Upper lobe of left lung (tissue), 6 donors: ENCODE results near the gene ASL. TPM values are rescaled to one million over a fixed set of nuclear protein-coding genes. Genes with fewer than 3 reads are reported as not detected.

Experiments
- ATAC-seq, 2 donors: fragments of 200-7000 bp; cut with Tn5 transposase; one replicate each; pipeline ENCODE4 v1.9.1; 2022; ENCODE audit warnings: mild to moderate bottlenecking in 2 of 2, moderate library complexity in 2 of 2; ENCODE audit not compliant: low FRiP score in 2 of 2
- DNase-seq, 2 donors: peaks; one replicate each; pipeline ENCODE4 v3.0.0-alpha.2; 2019 to 2020
- H3K27ac ChIP-seq, 4 donors: fragments of 200-600 bp; sonication (generic); one replicate each; pipeline ENCODE4 v1.5.1; 2016 to 2019
- H3K27me3 ChIP-seq, 4 donors: fragments of 200-600 bp; sonication (generic); one replicate each; pipeline ENCODE4 v1.5.1; 2017 to 2019
- H3K36me3 ChIP-seq, 4 donors: fragments of 200-600 bp; sonication (generic); one replicate each; pipeline ENCODE4 v1.5.1; 2016 to 2019
- H3K4me1 ChIP-seq, 4 donors: fragments of 200-600 bp; sonication (generic); one replicate each; pipeline ENCODE4 v1.5.1; 2018 to 2019
- H3K4me3 ChIP-seq, 4 donors: fragments of 200-600 bp; sonication (generic); one replicate each; pipeline ENCODE4 v1.5.1; 2017 to 2019; ENCODE audit warnings: mild to moderate bottlenecking in 2 of 4, moderate library complexity in 1 of 4
- H3K9me3 ChIP-seq, 4 donors: fragments of 200-600 bp; sonication (generic); one replicate each; pipeline ENCODE4 v1.5.1; 2018 to 2019
- EP300 ChIP-seq, 4 donors: sonication (generic); formaldehyde crosslinking; IDR thresholded peaks; one replicate each; pipeline ENCODE4 v1.5.1; 2017; ENCODE audit warnings: antibody characterized with exemption in 4 of 4, control low read depth in 2 of 4
- POLR2A ChIP-seq, 4 donors: fragments of 450-650 bp; IDR thresholded peaks; one replicate each; pipeline ENCODE4 v1.5.1; 2016 to 2017; ENCODE audit warnings: antibody characterized with exemption in 4 of 4, mild to moderate bottlenecking in 2 of 4
- POLR2AphosphoS5 ChIP-seq, 2 donors: sonication (generic); formaldehyde crosslinking; IDR thresholded peaks; one replicate each; pipeline ENCODE4 v1.5.1; 2017; ENCODE audit warnings: antibody characterized with exemption in 2 of 2
- WGBS, 2 donors: methylation state at CpG; one replicate each; pipeline ENCODE4 v1.1.5; 2017 to 2018; 5-methylcytosine and 5-hydroxymethylcytosine counted together
- total RNA-seq, 6 donors: library from RNA; depleted of rRNA in 4 of 6; stranded (reverse); fragments of >200 nt in 4 of 6; gene quantifications; one replicate each; pipeline versions ENCODE4 v1.1.0 to v1.2.1, GENCODE V29; 2016 to 2021
- TF ChIP-seq, protein P1 (sequence below), 6 experiments: fragments of 450-650 bp in 4 of 6; fragments of 200-600 bp in 2 of 6; sonication (generic) in 2 of 6; IDR thresholded peaks; one replicate each; pipeline ENCODE4 v1.5.1; 2016 to 2019; ENCODE audit warnings: antibody characterized with exemption in 6 of 6
- donor health status: DM: no; HTN: no; CAD: no; lungs with moderate emphysema.
- donor health status: DM: no; HTN: yes; CAD: no; lungs with severe emphysema.

Gene ASL
- total RNA-seq, 6 donors from 2014 or later, result 45.5 to 101 (median 67.6) TPM

DNA sequence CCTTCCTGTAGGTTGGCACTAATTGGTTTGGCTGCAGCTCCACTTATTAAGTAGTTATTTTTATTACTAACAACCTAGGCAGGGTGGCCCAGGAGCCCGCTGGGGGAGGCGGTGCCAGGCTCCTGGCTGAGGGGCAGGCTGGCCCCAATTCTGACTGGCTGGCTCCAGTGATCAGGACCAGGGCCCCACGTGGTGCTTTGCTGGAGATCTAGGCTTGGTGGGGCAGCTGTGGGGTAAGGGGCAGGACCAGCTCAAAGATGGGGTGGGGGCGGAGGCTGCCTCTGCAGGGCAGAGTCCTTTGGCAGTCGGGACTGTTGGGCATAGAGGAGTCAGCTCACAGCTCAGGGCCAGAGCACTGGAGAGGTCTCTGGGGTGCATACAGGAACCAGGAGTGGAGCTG, 2.4 kb downstream of the ASL start:
- H3K4me1 ChIP-seq, result peaks cover 9 to 25% (median 15%) of the 10 kb centered on the region in 4 donors
- H3K36me3 ChIP-seq, result peaks cover 0 to 27% (median 20%) of the 10 kb centered on the region in 4 donors
- TF ChIP-seq, protein P1, sequence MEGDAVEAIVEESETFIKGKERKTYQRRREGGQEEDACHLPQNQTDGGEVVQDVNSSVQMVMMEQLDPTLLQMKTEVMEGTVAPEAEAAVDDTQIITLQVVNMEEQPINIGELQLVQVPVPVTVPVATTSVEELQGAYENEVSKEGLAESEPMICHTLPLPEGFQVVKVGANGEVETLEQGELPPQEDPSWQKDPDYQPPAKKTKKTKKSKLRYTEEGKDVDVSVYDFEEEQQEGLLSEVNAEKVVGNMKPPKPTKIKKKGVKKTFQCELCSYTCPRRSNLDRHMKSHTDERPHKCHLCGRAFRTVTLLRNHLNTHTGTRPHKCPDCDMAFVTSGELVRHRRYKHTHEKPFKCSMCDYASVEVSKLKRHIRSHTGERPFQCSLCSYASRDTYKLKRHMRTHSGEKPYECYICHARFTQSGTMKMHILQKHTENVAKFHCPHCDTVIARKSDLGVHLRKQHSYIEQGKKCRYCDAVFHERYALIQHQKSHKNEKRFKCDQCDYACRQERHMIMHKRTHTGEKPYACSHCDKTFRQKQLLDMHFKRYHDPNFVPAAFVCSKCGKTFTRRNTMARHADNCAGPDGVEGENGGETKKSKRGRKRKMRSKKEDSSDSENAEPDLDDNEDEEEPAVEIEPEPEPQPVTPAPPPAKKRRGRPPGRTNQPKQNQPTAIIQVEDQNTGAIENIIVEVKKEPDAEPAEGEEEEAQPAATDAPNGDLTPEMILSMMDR (IDR thresholded peaks at IDR 0.05), result no peak
- no peak for TF ChIP-seq POLR2AphosphoS5 (IDR thresholded peaks at IDR 0.05)
- TF ChIP-seq POLR2A (IDR thresholded peaks at IDR 0.05), result no peak
- no peak for TF ChIP-seq EP300 (IDR thresholded peaks at IDR 0.05)
- ATAC-seq (no peak), DNase-seq (peak in 1 of 2 donors; percentile 45)
- no peaks in the 10 kb centered on the region for H3K9me3 ChIP-seq
- H3K4me3 ChIP-seq, result peak overlapping the region in 1 of 4 donors; percentile 98
- no peak overlapping the region for H3K27ac ChIP-seq
- no peaks in the 10 kb centered on the region for H3K27me3 ChIP-seq
- 100% methylated on average over 2 to 4 of the region's 5 CpGs for WGBS, 2 donors

DNA sequence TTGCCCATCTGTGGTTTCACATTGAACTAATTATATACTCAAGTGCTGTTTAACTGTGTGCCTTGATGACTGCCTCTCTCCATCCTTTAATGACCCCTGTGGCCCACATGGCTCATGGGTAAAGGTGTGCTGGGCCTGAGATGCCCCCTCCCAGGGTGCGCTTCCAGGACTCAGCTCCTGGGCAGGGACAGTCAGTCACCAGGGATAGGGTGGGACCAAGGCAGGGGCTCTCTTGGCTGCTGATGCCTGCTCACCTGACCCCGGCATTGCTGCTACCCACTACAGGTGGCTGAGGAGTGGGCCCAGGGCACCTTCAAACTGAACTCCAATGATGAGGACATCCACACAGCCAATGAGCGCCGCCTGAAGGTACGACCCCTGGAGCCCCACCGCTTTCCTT, 6.5 kb downstream of the ASL start:
- no peak for DNase-seq
- no peak overlapping the region for H3K4me3 ChIP-seq

GRCh38 chr7:66082886-66083415, 7.3 kb downstream of the ASL start:
- WGBS, 2 donors, result 93 to 96% methylated on average over 12 to 16 of the region's 16 CpGs
- no peaks in the 10 kb centered on the region for H3K27me3 ChIP-seq
- no peak overlapping the region for H3K4me3 ChIP-seq
- no peak overlapping the region for H3K27ac ChIP-seq
- H3K4me1 ChIP-seq, result peaks cover 0 to 14% (median 8%) of the 10 kb centered on the region in 4 donors
- H3K36me3 ChIP-seq, result peaks cover 0 to 60% (median 41%) of the 10 kb centered on the region in 4 donors
- ATAC-seq, result no peak
- peak in 1 of 2 donors; percentile 45 for DNase-seq
- no peak for TF ChIP-seq POLR2A (IDR thresholded peaks at IDR 0.05)
- TF ChIP-seq EP300 (IDR thresholded peaks at IDR 0.05), result no peak
- no peak for TF ChIP-seq POLR2AphosphoS5 (IDR thresholded peaks at IDR 0.05)
- TF ChIP-seq, protein P1 (IDR thresholded peaks at IDR 0.05), result no peak
- H3K9me3 ChIP-seq, result no peaks in the 10 kb centered on the region

More for the DNA sequence above, 6.5 kb downstream of the ASL start:
- no peak for ATAC-seq
- Histone ChIP-seq H3K4me1 (peaks cover 1 to 23% (median 14%) of the 10 kb centered on the region in 4 donors), H3K36me3 (peaks cover 0 to 55% (median 39%) of the 10 kb centered on the region in 4 donors), H3K9me3 (no peaks in the 10 kb centered on the region), H3K27ac (no peak overlapping the region), H3K27me3 (no peaks in the 10 kb centered on the region)
- no peak for TF ChIP-seq EP300 (IDR thresholded peaks at IDR 0.05)
- TF ChIP-seq POLR2AphosphoS5 (IDR thresholded peaks at IDR 0.05), result no peak
- TF ChIP-seq, protein P1 (IDR thresholded peaks at IDR 0.05), result no peak
- TF ChIP-seq POLR2A (IDR thresholded peaks at IDR 0.05), result no peak
- 88 to 97% methylated on average over 4 to 6 of the region's 6 CpGs for WGBS, 2 donors

- 94 to 96% methylated on average over 2 of the region's 2 CpGs for WGBS, 2 donors
- H3K4me1 ChIP-seq, result peaks cover 0 to 11% (median 8%) of the 10 kb centered on the region in 4 donors
- H3K27ac ChIP-seq, result no peak overlapping the region
- TF ChIP-seq POLR2AphosphoS5 (IDR thresholded peaks at IDR 0.05) (no peak), POLR2A (IDR thresholded peaks at IDR 0.05) (no peak), EP300 (IDR thresholded peaks at IDR 0.05) (no peak)
- TF ChIP-seq, protein P1 (IDR thresholded peaks at IDR 0.05), result no peak
- no peaks in the 10 kb centered on the region for H3K9me3 ChIP-seq
- H3K4me3 ChIP-seq, result no peak overlapping the region
- ATAC-seq (no peak), DNase-seq (no peak)
- H3K27me3 ChIP-seq, result no peaks in the 10 kb centered on the region
- peaks cover 0 to 61% (median 43%) of the 10 kb centered on the region in 4 donors for H3K36me3 ChIP-seq
Observed at GRCh38 chr7:66083677-66084076, 8.1 kb downstream of the ASL start.
